PC-3 (cell line): ENCODE data around the gene PTBP1. TPM values are rescaled to one million over a fixed set of nuclear protein-coding genes. Genes with fewer than 3 reads are reported as not detected.

ENCODE experiments used
- ATAC-seq: fragments of 200-7000 bp; cut with Tn5 transposase; 2 replicates; pipeline ENCODE4 v1.9.1; 2020; ENCODE audit warnings: mild to moderate bottlenecking, moderate library complexity
- BruUV-seq: library from RNA; stranded (reverse); fragments of 400-500 nt; replicated peaks from 2 replicates; lab custom pipeline; 2021; lab: Mats Ljungman, UMichigan
- CTCF ChIA-PET: fragments of 300-600 bp; sonication (Branson Sonifier 250); formaldehyde crosslinking; loops from one replicate; lab custom pipeline; 2022; ENCODE audit warnings: antibody characterized with exemption; lab: Charles Lee
- POLR2A ChIA-PET: fragments of 300-600 bp; sonication (Branson Sonifier 250); formaldehyde crosslinking; loops from one replicate; lab custom pipeline; 2022; ENCODE audit warnings: antibody characterized with exemption; ENCODE audit not compliant: unreplicated experiment; lab: Charles Lee
- DNase-seq: peaks from one replicate; pipeline ENCODE4 v3.0.0-alpha.2; 2015
- H2AFZ ChIP-seq: fragments of 300-600 bp; sonication (generic); 2 replicates; pipeline ENCODE4 v1.6.0; 2016; ENCODE audit warnings: antibody characterized with exemption, low read length
- H3F3A ChIP-seq: fragments of 300-600 bp; sonication (generic); one replicate; pipeline ENCODE4 v1.6.0; 2017; ENCODE audit warnings: antibody characterized with exemption, low read length, control low read depth, mild to moderate bottlenecking; ENCODE audit not compliant: unreplicated experiment
- H3K27ac ChIP-seq: fragments of 300-600 bp; sonication (generic); 2 replicates; pipeline ENCODE4 v1.5.1; 2016; ENCODE audit warnings: mild to moderate bottlenecking, low read length
- H3K27me3 ChIP-seq: fragments of 300-600 bp; sonication (generic); 2 replicates; pipeline ENCODE4 v1.6.1; 2016; ENCODE audit warnings: low read length, mixed read lengths
- H3K36me3 ChIP-seq: fragments of 300-600 bp; sonication (generic); 2 replicates; pipeline ENCODE4 v1.6.1; 2016; ENCODE audit warnings: low read depth, mixed run types, low read length, mixed read lengths
- H3K4me1 ChIP-seq: fragments of 300-600 bp; sonication (generic); 2 replicates; pipeline ENCODE4 v1.5.1; 2016; ENCODE audit warnings: low read length; ENCODE audit not compliant: insufficient read depth
- H3K4me2 ChIP-seq: fragments of 300-600 bp; sonication (generic); 2 replicates; pipeline ENCODE4 v1.6.0; 2016; ENCODE audit warnings: low read length
- H3K4me3 ChIP-seq: fragments of 300-600 bp; sonication (generic); 2 replicates; pipeline ENCODE4 v1.5.1; 2016; ENCODE audit warnings: mild to moderate bottlenecking, low read length, mixed read lengths
- H3K79me2 ChIP-seq: fragments of 300-600 bp; sonication (generic); 2 replicates; pipeline ENCODE4 v1.6.1; 2017; ENCODE audit warnings: low read length, mixed read lengths
- H3K9ac ChIP-seq: fragments of 300-600 bp; sonication (generic); 2 replicates; pipeline ENCODE4 v1.6.0; 2016; ENCODE audit warnings: mild to moderate bottlenecking, low read length
- H3K9me2 ChIP-seq: fragments of 300-600 bp; sonication (generic); replicated peaks from 2 replicates; pipeline ENCODE4 v1.6.1; 2016; ENCODE audit warnings: mixed run types, low read length, mixed read lengths
- H3K9me3 ChIP-seq: fragments of 300-600 bp; sonication (generic); 2 replicates; pipeline ENCODE4 v1.6.1; 2016; ENCODE audit warnings: low read length, mixed read lengths
- H4K20me1 ChIP-seq: fragments of 300-600 bp; sonication (generic); 2 replicates; pipeline ENCODE4 v1.6.1; 2016; ENCODE audit warnings: low read length, mixed read lengths
- EZH2 ChIP-seq: fragments of 300-600 bp; sonication (generic); IDR thresholded peaks from one replicate; pipeline ENCODE4 v1.6.1; 2017; ENCODE audit warnings: antibody characterized with exemption, mild to moderate bottlenecking, low read length; ENCODE audit not compliant: unreplicated experiment
- EZH2phosphoT487 ChIP-seq: fragments of 300-600 bp; sonication (generic); IDR thresholded peaks from 2 replicates; pipeline ENCODE4 v1.6.1; 2018; ENCODE audit warnings: mild to moderate bottlenecking, antibody characterized with exemption, low read length, borderline replicate concordance
- intact Hi-C: fragments of 100-400 bp; cut with micrococcal nuclease; formaldehyde crosslinking; loops from 2 replicates; pipeline ENCODE4 v1.9.0; 2023
- microRNA-seq: library from miRNA; unstranded; fragments of <30 nt; microRNA quantifications from one replicate; pipeline ENCODE4 v1.1.0, GENCODE V29; 2020; ENCODE audit not compliant: unreplicated experiment
- total RNA-seq: library from RNA; depleted of rRNA; stranded (reverse); fragments of >200 nt; gene quantifications from 2 replicates; pipeline ENCODE4 v1.2.3, GENCODE V29; 2014; rRNA removed

Gene PTBP1
- total RNA-seq, 1 experiment from 2014 or later, result 412 TPM

- Histone ChIP-seq H3K9ac (no peak overlapping the region), H3K79me2 (no peaks in the 10 kb centered on the region), H3K9me2 (no peaks in the 10 kb centered on the region), H3K4me2 (peak overlapping the region; percentile 73; the same call in 1 of the 2 replicates), H4K20me1 (no peaks in the 10 kb centered on the region), H3K27ac (no peak overlapping the region), H2AFZ (no peak overlapping the region), H3K27me3 (no peaks in the 10 kb centered on the region), H3K4me1 (no peaks in the 10 kb centered on the region), H3K36me3 (no peaks in the 10 kb centered on the region), H3F3A (no peaks in the 10 kb centered on the region), H3K9me3 (no peaks in the 10 kb centered on the region), H3K4me3 (peak overlapping the region; percentile 69; the same call in 1 of the 2 replicates)
- DNase-seq (no peak), ATAC-seq (no peak)
- TF ChIP-seq EZH2 (no peak), EZH2phosphoT487 (no peak)
- intact Hi-C loops, result no loop called here
- BruUV-seq, result no TSS peak
- ChIA-PET POLR2A (no interaction called here), CTCF (no interaction called here)
These were observed 64.0 kb downstream of the PTBP1 start for GRCh38 chr19:861141-861755.

Small RNA genes lying within 50 kb of the gene (microRNA-seq; reads per million reads assigned to microRNA genes)
- gene MIR3187 (21.3 reads per million, percentile 45 among the genes with 10 or more reads in this experiment), gene MIR4745 (4.5 reads per million, percentile 19 among the genes with 10 or more reads in this experiment)

Other genes starting within 250 kb of the PTBP1 start
- gene BSG, start 224.9 kb upstream of the PTBP1 start, total RNA-seq, result 458 and 514 TPM in 2 replicates
- 0.04 and 0.46 TPM in 2 replicates for gene HCN2, start 207.6 kb upstream of the PTBP1 start, total RNA-seq
- gene POLRMT, start 163.9 kb upstream of the PTBP1 start, total RNA-seq, result 60.5 and 80.6 TPM in 2 replicates
- 0.81 and 1.3 TPM in 2 replicates for gene FGF22, start 157.6 kb upstream of the PTBP1 start, total RNA-seq
- 86.4 and 89.2 TPM in 2 replicates for gene RNF126, start 134.2 kb upstream of the PTBP1 start, total RNA-seq
- gene FSTL3, start 121.1 kb upstream of the PTBP1 start, total RNA-seq, result 49.9 and 53.3 TPM in 2 replicates
- gene PRSS57, start 102.0 kb upstream of the PTBP1 start, total RNA-seq, result not detected in 2 replicates
- gene PALM, start 88.5 kb upstream of the PTBP1 start, total RNA-seq, result 10.8 and 13.0 TPM in 2 replicates
- gene MISP, start 46.3 kb upstream of the PTBP1 start, total RNA-seq, result 115 and 130 TPM in 2 replicates
- gene PLPPR3, start 24.5 kb downstream of the PTBP1 start, total RNA-seq, result not detected in 2 replicates
- not detected in 2 replicates for gene AZU1, start 30.4 kb downstream of the PTBP1 start, total RNA-seq
- gene PRTN3, start 43.5 kb downstream of the PTBP1 start, total RNA-seq, result 0.29 and 0.40 TPM in 2 replicates
- not detected in 2 replicates for gene ELANE, start 54.9 kb downstream of the PTBP1 start, total RNA-seq
- gene CFD, start 62.2 kb downstream of the PTBP1 start, total RNA-seq, result 22.4 and 38.0 TPM in 2 replicates
- 25.9 and 41.6 TPM in 2 replicates for gene MED16, start 95.7 kb downstream of the PTBP1 start, total RNA-seq
- gene RNU6-9, start 96.0 kb downstream of the PTBP1 start, total RNA-seq, result not detected in 2 replicates
- 34.0 and 44.9 TPM in 2 replicates for gene R3HDM4, start 115.8 kb downstream of the PTBP1 start, total RNA-seq
- gene KISS1R, start 119.9 kb downstream of the PTBP1 start, total RNA-seq, result 1.2 and 3.9 TPM in 2 replicates
- 5.6 and 13.9 TPM in 2 replicates for gene ARID3A, start 128.6 kb downstream of the PTBP1 start, total RNA-seq
- 56.7 and 99.6 TPM in 2 replicates for gene WDR18, start 186.9 kb downstream of the PTBP1 start, total RNA-seq
- gene GRIN3B, start 203.0 kb downstream of the PTBP1 start, total RNA-seq, result 0.63 and 0.69 TPM in 2 replicates
- 136 and 162 TPM in 2 replicates for gene TMEM259, start 223.7 kb downstream of the PTBP1 start, total RNA-seq
- not detected in 2 replicates for gene RNU6-2, start 224.1 kb downstream of the PTBP1 start, total RNA-seq
- gene CNN2, start 229.2 kb downstream of the PTBP1 start, total RNA-seq, result 97.9 and 107 TPM in 2 replicates
- 27.3 and 31.3 TPM in 2 replicates for gene ABCA7, start 242.7 kb downstream of the PTBP1 start, total RNA-seq